ENCODE results near the gene SLC5A9. TPM values are rescaled to one million over a fixed set of nuclear protein-coding genes. Genes with fewer than 3 reads are reported as not detected.

The SLC5A9 gene
- total and polyA plus RNA-seq, 2 of the 4 experiments (the other 2 are of a cell fraction): not detected

GRCh38 chr1:48206371-48206770, 16.1 kb upstream of the SLC5A9 start:
- no peak overlapping the region for H3K23ac ChIP-seq (ENCODE audit: low read depth, low read length)
- no peak overlapping the region for H3K4ac ChIP-seq (ENCODE audit: low read depth, low read length)
- H3K27ac ChIP-seq (ENCODE audit: insufficient read depth, low read length): no peak overlapping the region
- no peak overlapping the region for H3K56ac ChIP-seq (ENCODE audit: extremely low read depth, insufficient read depth, low read length)
- intact Hi-C loops (cut with micrococcal nuclease) (loop anchor here (10.0 kb wide), 1 partner anchor 212 kb away; the partner anchor contains the start of gene TRABD2B), in situ Hi-C loops (cut with MboI; ENCODE audit: low sequenced_read_pairs) (loop anchor here (10.0 kb wide), 1 partner anchor 102 kb away; no protein-coding TSS in a partner anchor), dilution Hi-C loops (cut with HindIII; ENCODE audit: low sequenced_read_pairs, unreplicated experiment) (no loop called here)
- no peak for DNase-seq
- H4K5ac ChIP-seq (ENCODE audit: low read depth, low read length): no peak overlapping the region
- TF ChIP-seq BHLHE40 (IDR thresholded peaks at IDR 0.05; ENCODE audit: low read depth, low read length) (no peak), USF2 (IDR thresholded peaks at IDR 0.05; ENCODE audit: low read depth, low read length) (no peak), CEBPB (IDR thresholded peaks at IDR 0.05; ENCODE audit: low read depth, low read length) (no peak), RCOR1 (IDR thresholded peaks at IDR 0.05; ENCODE audit: insufficient replicate concordance, low read length) (no peak), NFE2L2 (IDR thresholded peaks at IDR 0.05; ENCODE audit: low read depth, low read length) (no peak), MAFK (IDR thresholded peaks at IDR 0.05; ENCODE audit: low read depth, low read length) (no peak), CTCF (conservative IDR thresholded peaks at IDR 0.05; ENCODE audit: low read depth, low read length) (no peak), POLR2A (IDR thresholded peaks at IDR 0.05; ENCODE audit: low read depth, low read length) (no peak), SMC3 (IDR thresholded peaks at IDR 0.05; ENCODE audit: low read depth, low read length) (no peak), RAD21 (IDR thresholded peaks at IDR 0.05; ENCODE audit: low read length) (no peak), RFX5 (IDR thresholded peaks at IDR 0.05; ENCODE audit: low read depth, low read length) (no peak), CHD1 (IDR thresholded peaks at IDR 0.05; ENCODE audit: low read depth, low read length) (no peak), MXI1 (IDR thresholded peaks at IDR 0.05; ENCODE audit: borderline replicate concordance, low read depth, low read length) (no peak), FOS (IDR thresholded peaks at IDR 0.05; ENCODE audit: low read depth, low read length) (no peak), ELK1 (IDR thresholded peaks at IDR 0.05; ENCODE audit: borderline replicate concordance, low read depth, low read length) (no peak), MAZ (IDR thresholded peaks at IDR 0.05; ENCODE audit: borderline replicate concordance, low read depth, low read length) (no peak)
- H3K14ac ChIP-seq (replicated peaks; ENCODE audit: low read depth, low read length): no peak overlapping the region
- no peak overlapping the region for H2AK9ac ChIP-seq (replicated peaks; ENCODE audit: low read depth, low read length, poor library complexity)
- no peak overlapping the region for H4K91ac ChIP-seq (ENCODE audit: insufficient read depth, low read depth, low read length)
- H3K9ac ChIP-seq (ENCODE audit: low read depth, low read length): no peak overlapping the region
- 29% methylated on average over 2 of the region's 5 CpGs; no CpG with 5 or more reads in 1 of the 2 experiments for WGBS, 2 experiments (ENCODE audit: extremely low coverage in 2 of 2, insufficient read length in 1 of 2)
- no TSS peak for BruUV-seq (replicated peaks)
- H3K4me3 ChIP-seq (ENCODE audit: insufficient read depth, low read depth, low read length): no peak overlapping the region
- no peaks in the 10 kb centered on the region for H3K4me1 ChIP-seq (ENCODE audit: control insufficient read depth, insufficient read depth, low read length)
- no peak overlapping the region for H2AFZ ChIP-seq (replicated peaks; ENCODE audit: low read length, poor library complexity)
- no peak overlapping the region for H2BK15ac ChIP-seq (ENCODE audit: low read depth, low read length)
- H2AK5ac ChIP-seq (ENCODE audit: low read depth, low read length): no peak overlapping the region
- H4K20me1 ChIP-seq (ENCODE audit: insufficient read depth, low read length): no peaks in the 10 kb centered on the region
- no peaks in the 10 kb centered on the region for H3K36me3 ChIP-seq (ENCODE audit: control insufficient read depth, insufficient read depth, low read length)
- no peak overlapping the region for H2BK20ac ChIP-seq (ENCODE audit: low read depth, low read length)
- ATAC-seq (ENCODE audit: low read depth): no peak
- H3K4me2 ChIP-seq (ENCODE audit: low read depth, low read length): no peak overlapping the region
- H4K8ac ChIP-seq (ENCODE audit: low read depth in 2 of 2, low read length in 2 of 2): no peak overlapping the region
- H3K27me3 ChIP-seq (ENCODE audit: control insufficient read depth, insufficient read depth, low read length): no peaks in the 10 kb centered on the region; the same call in 1 of the 2 replicates
- H2BK5ac ChIP-seq (ENCODE audit: low read depth, low read length, poor library complexity, severe bottlenecking): no peak overlapping the region
- H2BK120ac ChIP-seq (ENCODE audit: low read depth, low read length): no peak overlapping the region
- H3K9me3 ChIP-seq (ENCODE audit: control insufficient read depth, insufficient read depth, low read length): no peaks in the 10 kb centered on the region
- no peak overlapping the region for H3K18ac ChIP-seq (ENCODE audit: low read depth, low read length)
- ChIA-PET POLR2A (ENCODE audit: unreplicated experiment) (no interaction called here), CTCF (interaction anchor here (0.9 kb wide), 1 partner anchor 9 kb away, joined by 4 read pairs; no protein-coding TSS in a partner anchor)
- no peaks in the 10 kb centered on the region for H3K9me1 ChIP-seq (ENCODE audit: insufficient read depth, low read length)
- no peaks in the 10 kb centered on the region for H3K79me1 ChIP-seq (ENCODE audit: low read depth in 1 of 2, low read length in 2 of 2)
